ACC112 (cell line): Measurements from ENCODE around the gene RNF222.
"Not testable (repeated sequence)": the region's sequence is repeated elsewhere in the genome, so short reads cannot be mapped to it uniquely, and the experiment has no call there.

Experiments used
- H2AFZ ChIP-seq: fragments of 200-600 bp; sonication (generic); one replicate; pipeline ENCODE4 v1.6.0; 2017; ENCODE audit warnings: antibody characterized with exemption, low read length; ENCODE audit not compliant: unreplicated experiment
- H3K27ac ChIP-seq: fragments of 200-600 bp; sonication (generic); 2 replicates; pipeline ENCODE4 v1.5.1; 2014; ENCODE audit warnings: low read depth, mild to moderate bottlenecking, antibody characterized with exemption, low read length, moderate library complexity
- H3K27me3 ChIP-seq: fragments of 200-600 bp; sonication (generic); 2 replicates; pipeline ENCODE4 v1.6.1; 2014; ENCODE audit warnings: mild to moderate bottlenecking, antibody characterized with exemption, low read length, moderate library complexity, mixed read lengths; ENCODE audit not compliant: insufficient read depth
- H3K36me3 ChIP-seq: fragments of 200-600 bp; sonication (generic); 2 replicates; pipeline ENCODE4 v1.6.1; 2016; ENCODE audit warnings: mild to moderate bottlenecking, antibody characterized with exemption, low read length, moderate library complexity, mixed read lengths; ENCODE audit not compliant: insufficient read depth
- H3K4me1 ChIP-seq: fragments of 200-600 bp; sonication (generic); one replicate; pipeline ENCODE4 v1.6.1; 2016; ENCODE audit warnings: low read length, mixed read lengths; ENCODE audit not compliant: insufficient read depth, unreplicated experiment, control insufficient read depth
- H3K4me3 ChIP-seq: fragments of 200-600 bp; sonication (generic); 2 replicates; pipeline ENCODE4 v1.5.1; 2014; ENCODE audit warnings: mild to moderate bottlenecking, low read depth, low read length
- H3K79me2 ChIP-seq: fragments of 200-600 bp; sonication (generic); one replicate; pipeline ENCODE4 v1.6.0; 2016; ENCODE audit warnings: low read length; ENCODE audit not compliant: control insufficient read depth, unreplicated experiment, insufficient read depth

Gene RNF222

GRCh38 chr17:8382052-8382879 lies 15.4 kb downstream of the RNF222 start:
- H3K36me3 ChIP-seq = peaks cover 32% of the 10 kb centered on the region
- H3K27ac ChIP-seq = peak overlapping the region; percentile 72
- H3K79me2 ChIP-seq = peaks cover 45% of the 10 kb centered on the region
- no peak overlapping the region for H2AFZ ChIP-seq
- H3K27me3 ChIP-seq = no peaks in the 10 kb centered on the region
- H3K4me1 ChIP-seq = peaks cover 32% of the 10 kb centered on the region
- peak overlapping the region; percentile 94 for H3K4me3 ChIP-seq

GRCh38 chr17:8380049-8380448 lies 17.6 kb downstream of the RNF222 start:
- Histone ChIP-seq H3K27me3 (no peaks in the 10 kb centered on the region), H3K36me3 (peaks cover 32% of the 10 kb centered on the region), H3K4me3 (peak overlapping the region; percentile 94), H3K4me1 (peaks cover 34% of the 10 kb centered on the region), H3K27ac (no peak overlapping the region), H3K79me2 (peaks cover 45% of the 10 kb centered on the region), H2AFZ (no peak overlapping the region)

- H3K4me3 ChIP-seq, H2AFZ ChIP-seq, H3K27ac ChIP-seq, H3K27me3 ChIP-seq: not testable (repeated sequence)
- peaks cover 45% of the 10 kb centered on the region for H3K79me2 ChIP-seq
- peaks cover 32% of the 10 kb centered on the region for H3K36me3 ChIP-seq
- H3K4me1 ChIP-seq = peaks cover 26% of the 10 kb centered on the region
Observed at GRCh38 chr17:8378117-8378516, 19.5 kb downstream of the RNF222 start.

GRCh38 chr17:8377422-8377821 lies 20.2 kb downstream of the RNF222 start:
- H3K4me3 ChIP-seq = no peak overlapping the region
- H3K27ac ChIP-seq = peak overlapping the region; percentile 56; the same call in 1 of the 2 replicates
- peaks cover 39% of the 10 kb centered on the region for H3K79me2 ChIP-seq
- H3K4me1 ChIP-seq = peaks cover 26% of the 10 kb centered on the region
- no peaks in the 10 kb centered on the region for H3K27me3 ChIP-seq
- H2AFZ ChIP-seq = no peak overlapping the region
- peaks cover 32% of the 10 kb centered on the region for H3K36me3 ChIP-seq

GRCh38 chr17:8376271-8377067 lies 21.2 kb downstream of the RNF222 start, which contains the start of gene KRABD2:
Gene KRABD2 (minus strand): TSS chr17:8376704.
- Histone ChIP-seq H3K4me1 (peaks cover 24% of the 10 kb centered on the region), H2AFZ (peak within 1 kb of the TSS; percentile 12)

GRCh38 chr17:8375738-8376259 lies 21.8 kb downstream of the RNF222 start:
- Histone ChIP-seq H2AFZ (no peak overlapping the region), H3K27me3 (no peaks in the 10 kb centered on the region), H3K36me3 (peaks cover 20% of the 10 kb centered on the region)

More at GRCh38 chr17:8376271-8377067, 21.2 kb downstream of the RNF222 start, which contains the start of gene KRABD2:
- peak within 1 kb of the TSS; percentile 56 for H3K27ac ChIP-seq
- peaks cover 26% of the 10 kb centered on the region for H3K36me3 ChIP-seq
- H3K27me3 ChIP-seq = no peaks in the 10 kb centered on the region
- H3K4me3 ChIP-seq = peak within 1 kb of the TSS; percentile 84
- H3K79me2 ChIP-seq = peaks cover 30% of the 10 kb centered on the region

GRCh38 chr17:8373856-8374255 lies 23.8 kb downstream of the RNF222 start:
- H3K36me3 ChIP-seq = peaks cover 12% of the 10 kb centered on the region
- not testable (repeated sequence) for H2AFZ ChIP-seq, H3K79me2 ChIP-seq, H3K4me3 ChIP-seq, H3K27me3 ChIP-seq, H3K4me1 ChIP-seq, H3K27ac ChIP-seq

More at GRCh38 chr17:8375738-8376259, 21.8 kb downstream of the RNF222 start:
- peaks cover 23% of the 10 kb centered on the region for H3K79me2 ChIP-seq
- peak overlapping the region; percentile 33; the same call in 1 of the 2 replicates for H3K27ac ChIP-seq
- peak overlapping the region; percentile 84 for H3K4me3 ChIP-seq
- H3K4me1 ChIP-seq = peaks cover 17% of the 10 kb centered on the region

GRCh38 chr17:8372422-8372821 lies 25.2 kb downstream of the RNF222 start:
- Histone ChIP-seq H3K79me2 (no peaks in the 10 kb centered on the region), H3K4me1 (peaks cover 8% of the 10 kb centered on the region), H2AFZ (no peak overlapping the region), H3K4me3 (no peak overlapping the region), H3K36me3 (peaks cover 7% of the 10 kb centered on the region; the same call in 1 of the 2 replicates), H3K27me3 (no peaks in the 10 kb centered on the region), H3K27ac (no peak overlapping the region)

- Histone ChIP-seq H3K4me1 (peaks cover 5% of the 10 kb centered on the region), H2AFZ (no peak overlapping the region), H3K79me2 (no peaks in the 10 kb centered on the region), H3K36me3 (peaks cover 7% of the 10 kb centered on the region; the same call in 1 of the 2 replicates), H3K4me3 (no peak overlapping the region), H3K27ac (no peak overlapping the region), H3K27me3 (no peaks in the 10 kb centered on the region)
Observed at GRCh38 chr17:8371786-8372185, 25.8 kb downstream of the RNF222 start.

GRCh38 chr17:8369944-8370343 lies 27.7 kb downstream of the RNF222 start:
- Histone ChIP-seq H3K27me3 (no peaks in the 10 kb centered on the region), H2AFZ (no peak overlapping the region), H3K27ac (no peak overlapping the region), H3K4me3 (no peak overlapping the region), H3K4me1 (peaks cover 15% of the 10 kb centered on the region), H3K79me2 (no peaks in the 10 kb centered on the region), H3K36me3 (peaks cover 7% of the 10 kb centered on the region; the same call in 1 of the 2 replicates)
